ENCODE data around the gene CHAF1A.

DNA sequence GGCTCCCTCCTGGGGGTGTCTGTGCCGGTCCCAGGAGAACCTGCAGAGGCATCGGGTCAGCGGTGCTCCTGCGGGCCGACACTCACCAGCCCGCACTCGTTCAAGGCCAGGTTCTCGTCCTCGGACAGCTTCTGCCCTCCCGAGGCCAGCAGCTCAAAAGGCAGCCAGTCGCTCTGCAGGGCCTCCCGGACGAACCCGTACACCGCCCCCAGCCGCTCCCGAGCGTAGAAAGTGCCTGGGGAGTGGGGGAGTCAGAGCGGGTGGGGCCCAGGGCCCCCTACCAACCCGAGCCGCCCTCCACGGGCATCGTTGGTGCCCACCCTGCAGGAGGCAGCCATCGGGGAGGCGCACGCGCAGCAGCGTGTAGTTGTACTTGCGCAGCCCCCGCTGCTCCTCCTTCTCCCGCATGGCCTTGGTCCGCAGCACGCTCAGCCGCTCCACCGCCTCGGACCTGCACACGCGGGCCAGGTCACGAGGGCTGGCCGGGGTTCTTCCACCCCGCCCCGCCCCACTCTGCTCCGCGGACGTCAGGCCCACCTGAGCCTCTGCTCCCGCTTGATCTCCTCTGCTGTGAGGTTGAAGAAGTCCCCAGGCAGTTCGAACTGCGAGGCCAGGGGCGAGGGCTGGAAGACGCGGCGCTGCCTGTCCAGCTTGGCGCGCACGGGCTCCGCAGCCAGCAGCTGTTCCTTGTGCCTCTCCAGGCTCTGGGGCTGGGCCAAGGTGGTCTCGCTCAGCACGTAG lies 43.7 kb downstream of the CHAF1A start:
- TF ChIP-seq, protein P1, sequence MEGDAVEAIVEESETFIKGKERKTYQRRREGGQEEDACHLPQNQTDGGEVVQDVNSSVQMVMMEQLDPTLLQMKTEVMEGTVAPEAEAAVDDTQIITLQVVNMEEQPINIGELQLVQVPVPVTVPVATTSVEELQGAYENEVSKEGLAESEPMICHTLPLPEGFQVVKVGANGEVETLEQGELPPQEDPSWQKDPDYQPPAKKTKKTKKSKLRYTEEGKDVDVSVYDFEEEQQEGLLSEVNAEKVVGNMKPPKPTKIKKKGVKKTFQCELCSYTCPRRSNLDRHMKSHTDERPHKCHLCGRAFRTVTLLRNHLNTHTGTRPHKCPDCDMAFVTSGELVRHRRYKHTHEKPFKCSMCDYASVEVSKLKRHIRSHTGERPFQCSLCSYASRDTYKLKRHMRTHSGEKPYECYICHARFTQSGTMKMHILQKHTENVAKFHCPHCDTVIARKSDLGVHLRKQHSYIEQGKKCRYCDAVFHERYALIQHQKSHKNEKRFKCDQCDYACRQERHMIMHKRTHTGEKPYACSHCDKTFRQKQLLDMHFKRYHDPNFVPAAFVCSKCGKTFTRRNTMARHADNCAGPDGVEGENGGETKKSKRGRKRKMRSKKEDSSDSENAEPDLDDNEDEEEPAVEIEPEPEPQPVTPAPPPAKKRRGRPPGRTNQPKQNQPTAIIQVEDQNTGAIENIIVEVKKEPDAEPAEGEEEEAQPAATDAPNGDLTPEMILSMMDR (conservative IDR thresholded peaks at IDR 0.05 in 1 of 2, IDR thresholded peaks at IDR 0.05 in 1 of 2; ENCODE audit: low read depth in 1 of 2, low read length in 2 of 2): no peak
- no peak for TF ChIP-seq EZH2 (IDR thresholded peaks at IDR 0.05; ENCODE audit: low read length, missing control alignments)
